ENCODE results near the gene ZNF764. TPM values are rescaled to one million over a fixed set of nuclear protein-coding genes. Genes with fewer than 3 reads are reported as not detected.

Gene ZNF764
- total RNA-seq, 1 experiment from 2014 or later = 7.0 TPM

DNA sequence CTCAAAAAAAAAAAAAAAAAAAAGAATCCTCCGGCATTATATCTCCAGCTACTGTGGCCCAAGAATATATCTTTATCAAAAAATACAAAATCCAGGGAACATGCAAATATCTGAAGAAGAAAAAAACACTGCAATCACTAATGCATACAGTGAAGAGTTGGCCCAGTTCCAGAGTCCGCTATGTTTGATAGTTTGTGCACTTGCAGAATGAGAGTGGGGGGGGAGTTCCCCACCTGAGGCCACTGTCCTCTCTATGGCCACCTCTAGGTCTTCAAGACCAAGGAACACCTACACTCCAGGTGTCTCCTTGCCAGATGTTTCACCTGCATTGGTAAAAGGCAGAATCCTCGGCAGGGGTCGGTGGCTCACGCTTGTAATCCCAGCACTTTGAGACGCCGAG, 23.3 kb upstream of the ZNF764 start:
- peaks cover 22% of the 10 kb centered on the region for H3K36me3 ChIP-seq (ENCODE audit: insufficient read depth, low read length)

DNA sequence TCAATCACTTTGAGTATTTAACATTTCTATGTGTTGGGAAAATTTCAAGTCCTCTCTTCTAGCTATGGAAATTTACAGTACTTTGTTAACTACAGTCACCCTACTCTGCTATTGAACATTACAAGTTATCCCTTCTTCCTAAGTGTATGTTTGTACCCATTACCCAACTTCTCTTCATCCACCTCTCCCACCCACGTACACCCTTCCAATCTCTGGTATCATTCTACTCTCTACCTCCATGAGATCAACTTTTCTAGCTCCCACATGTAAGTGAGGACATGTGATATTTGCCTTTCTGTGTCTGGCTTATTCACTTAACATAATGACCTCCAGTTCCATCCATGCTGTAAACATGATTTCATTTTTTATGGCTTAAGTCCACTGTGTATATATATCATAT, 16.5 kb upstream of the ZNF764 start:
- no peak overlapping the region for H3K4me3 ChIP-seq (ENCODE audit: low read length)
- H3K36me3 ChIP-seq (ENCODE audit: insufficient read depth, low read length) = peaks cover 4% of the 10 kb centered on the region; the same call in 1 of the 2 replicates
- H3K9ac ChIP-seq (ENCODE audit: low read length) = no peak overlapping the region
- no peaks in the 10 kb centered on the region for H4K20me1 ChIP-seq (ENCODE audit: insufficient read depth, low read depth, low read length)
- H3K27ac ChIP-seq (ENCODE audit: low read length) = no peak overlapping the region
- no peaks in the 10 kb centered on the region for H3K9me2 ChIP-seq (replicated peaks; ENCODE audit: insufficient read depth, low read length)
- H3K4me1 ChIP-seq (ENCODE audit: low read length) = peaks cover 23% of the 10 kb centered on the region
- H3K4me2 ChIP-seq (ENCODE audit: low read depth, low read length, poor library complexity, severe bottlenecking) = no peak overlapping the region
- H2AFZ ChIP-seq (ENCODE audit: low read length) = no peak overlapping the region
- no peak for DNase-seq
- H3K9me3 ChIP-seq (ENCODE audit: low read length) = no peaks in the 10 kb centered on the region
- peaks cover 16% of the 10 kb centered on the region for H3K79me2 ChIP-seq (ENCODE audit: low read length)
- no peaks in the 10 kb centered on the region for H3K27me3 ChIP-seq (ENCODE audit: low read length)

More for the DNA sequence above, 23.3 kb upstream of the ZNF764 start:
- H2AFZ ChIP-seq (ENCODE audit: low read length) = no peak overlapping the region
- H3K27ac ChIP-seq (ENCODE audit: low read length) = no peak overlapping the region
- H3K9me2 ChIP-seq (replicated peaks; ENCODE audit: insufficient read depth, low read length) = no peaks in the 10 kb centered on the region
- no peak overlapping the region for H3K4me2 ChIP-seq (ENCODE audit: low read depth, low read length, poor library complexity, severe bottlenecking)
- H3K4me3 ChIP-seq (ENCODE audit: low read length) = no peak overlapping the region
- no peaks in the 10 kb centered on the region for H3K9me3 ChIP-seq (ENCODE audit: low read length)
- no peaks in the 10 kb centered on the region for H4K20me1 ChIP-seq (ENCODE audit: insufficient read depth, low read depth, low read length)
- H3K27me3 ChIP-seq (ENCODE audit: low read length) = no peaks in the 10 kb centered on the region
- H3K4me1 ChIP-seq (ENCODE audit: low read length) = peaks cover 22% of the 10 kb centered on the region
- H3K79me2 ChIP-seq (ENCODE audit: low read length) = peaks cover 44% of the 10 kb centered on the region
- no peak for DNase-seq
- H3K9ac ChIP-seq (ENCODE audit: low read length) = no peak overlapping the region

DNA sequence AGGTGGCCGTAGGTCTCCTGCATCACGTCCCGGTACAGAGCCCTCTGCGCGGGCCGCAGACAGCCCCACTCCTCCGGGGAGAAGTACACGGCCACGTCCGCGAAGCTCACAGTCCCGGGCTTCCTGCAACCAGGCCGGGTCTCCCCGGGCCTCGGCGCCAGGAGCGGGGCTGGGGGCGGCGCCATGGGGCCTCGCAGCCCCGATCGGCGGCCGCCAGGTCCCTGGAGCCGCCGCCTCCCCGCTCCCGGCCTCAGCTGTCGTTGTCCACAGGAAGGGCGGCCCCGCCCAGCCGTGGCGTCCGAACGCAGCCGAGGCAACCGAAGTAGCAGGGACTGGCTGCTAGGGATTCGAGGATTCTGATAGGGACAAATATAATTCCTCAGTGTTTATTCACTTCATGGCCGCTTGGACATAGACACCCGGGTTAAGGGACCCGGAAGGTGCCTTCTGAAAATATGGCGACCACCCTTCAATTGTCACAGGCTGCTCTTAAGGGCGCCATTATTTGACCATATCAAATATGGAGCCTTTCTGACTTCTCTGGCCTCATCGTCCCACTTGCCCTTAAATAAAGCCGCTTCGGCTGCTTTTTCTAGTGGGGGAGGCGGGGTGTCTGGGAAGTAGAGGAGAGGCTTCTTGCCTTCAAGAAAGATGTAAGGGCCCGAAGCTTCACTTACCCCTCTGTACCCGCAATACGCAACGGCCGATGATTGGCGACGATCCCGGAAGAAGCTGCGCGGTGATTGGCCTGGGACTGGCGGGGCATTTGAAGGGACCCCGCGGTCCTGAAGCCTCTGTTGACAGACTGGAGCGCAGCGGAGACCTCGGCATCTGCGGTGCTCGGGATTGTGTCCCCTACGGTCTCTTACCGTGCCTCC, 13.5 kb upstream of the ZNF764 start, which contains the start of gene ZNF688:
Gene ZNF688 (minus strand): TSS at position 270 of the 878 bp plus-strand sequence. CDS start 85 bp downstream, at position 185.
- H3K36me3 ChIP-seq (ENCODE audit: insufficient read depth, low read length) = no peaks in the 10 kb centered on the region
- peak within 1 kb of the TSS; percentile 79 for H3K27ac ChIP-seq (ENCODE audit: low read length)
- no peaks in the 10 kb centered on the region for H3K27me3 ChIP-seq (ENCODE audit: low read length)
- DNase-seq = peak; percentile 99
- H3K4me2 ChIP-seq (ENCODE audit: low read depth, low read length, poor library complexity, severe bottlenecking) = peak within 1 kb of the TSS; percentile 85
- H4K20me1 ChIP-seq (ENCODE audit: insufficient read depth, low read depth, low read length) = no peaks in the 10 kb centered on the region
- H3K9ac ChIP-seq (ENCODE audit: low read length) = peak within 1 kb of the TSS; percentile 86
- H3K4me1 ChIP-seq (ENCODE audit: low read length) = peaks cover 23% of the 10 kb centered on the region
- peak within 1 kb of the TSS; percentile 82 for H3K4me3 ChIP-seq (ENCODE audit: low read length)
- no peaks in the 10 kb centered on the region for H3K9me3 ChIP-seq (ENCODE audit: low read length)
- peak within 1 kb of the TSS; percentile 85 for H2AFZ ChIP-seq (ENCODE audit: low read length)
- H3K9me2 ChIP-seq (replicated peaks; ENCODE audit: insufficient read depth, low read length) = no peaks in the 10 kb centered on the region
- H3K79me2 ChIP-seq (ENCODE audit: low read length) = peaks cover 14% of the 10 kb centered on the region

DNA sequence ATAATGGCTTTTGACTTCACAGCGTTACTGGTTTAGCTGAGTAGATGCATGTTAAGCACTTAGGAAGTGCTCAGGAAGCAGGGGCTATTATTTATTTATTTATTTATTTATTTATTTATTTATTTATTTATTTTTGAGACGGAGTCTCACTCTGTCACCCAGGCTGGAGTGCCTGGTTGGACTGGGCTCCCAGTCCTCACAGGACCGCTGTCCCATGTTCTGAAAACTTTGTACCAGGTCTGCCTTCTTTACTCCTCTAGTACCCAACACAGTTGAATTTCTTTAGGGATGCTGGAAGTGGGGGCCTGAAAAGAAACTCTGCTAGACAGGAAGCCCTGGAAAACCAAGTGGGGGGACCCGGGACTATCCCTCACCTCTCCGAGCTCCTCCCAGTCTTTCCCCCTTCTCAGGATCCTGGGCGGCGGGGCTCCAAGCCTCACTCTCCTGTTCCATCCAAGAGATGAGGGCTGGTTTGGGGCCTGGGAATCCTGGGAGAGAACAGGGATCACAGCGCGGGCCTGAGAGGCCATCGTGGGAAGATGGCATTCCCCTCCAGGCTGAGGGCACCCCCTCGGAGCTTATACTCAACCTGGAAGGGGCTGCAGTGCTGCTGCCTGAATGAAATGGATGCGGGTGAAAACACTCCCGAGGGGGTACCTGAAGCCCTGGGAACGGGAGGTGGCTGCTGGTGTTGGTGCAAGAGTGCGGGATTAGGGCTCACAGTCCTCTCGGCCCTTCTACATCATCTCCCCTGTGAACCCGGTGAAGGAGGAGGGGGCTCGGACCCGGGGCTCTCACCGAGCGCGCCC, 12.7 kb upstream of the ZNF764 start:
- H4K20me1 ChIP-seq (ENCODE audit: insufficient read depth, low read depth, low read length) = no peaks in the 10 kb centered on the region
- no peaks in the 10 kb centered on the region for H3K36me3 ChIP-seq (ENCODE audit: insufficient read depth, low read length)
- H3K4me2 ChIP-seq (ENCODE audit: low read depth, low read length, poor library complexity, severe bottlenecking) = peak overlapping the region; percentile 85
- H3K9me3 ChIP-seq (ENCODE audit: low read length) = no peaks in the 10 kb centered on the region
- H3K9ac ChIP-seq (ENCODE audit: low read length) = peak overlapping the region; percentile 86
- H3K4me1 ChIP-seq (ENCODE audit: low read length) = peaks cover 23% of the 10 kb centered on the region
- H3K4me3 ChIP-seq (ENCODE audit: low read length) = peak overlapping the region; percentile 82
- no peak for DNase-seq
- H2AFZ ChIP-seq (ENCODE audit: low read length) = peak overlapping the region; percentile 85
- no peaks in the 10 kb centered on the region for H3K27me3 ChIP-seq (ENCODE audit: low read length)
- H3K9me2 ChIP-seq (replicated peaks; ENCODE audit: insufficient read depth, low read length) = no peaks in the 10 kb centered on the region
- peak overlapping the region; percentile 79 for H3K27ac ChIP-seq (ENCODE audit: low read length)
- peaks cover 14% of the 10 kb centered on the region for H3K79me2 ChIP-seq (ENCODE audit: low read length)

DNA sequence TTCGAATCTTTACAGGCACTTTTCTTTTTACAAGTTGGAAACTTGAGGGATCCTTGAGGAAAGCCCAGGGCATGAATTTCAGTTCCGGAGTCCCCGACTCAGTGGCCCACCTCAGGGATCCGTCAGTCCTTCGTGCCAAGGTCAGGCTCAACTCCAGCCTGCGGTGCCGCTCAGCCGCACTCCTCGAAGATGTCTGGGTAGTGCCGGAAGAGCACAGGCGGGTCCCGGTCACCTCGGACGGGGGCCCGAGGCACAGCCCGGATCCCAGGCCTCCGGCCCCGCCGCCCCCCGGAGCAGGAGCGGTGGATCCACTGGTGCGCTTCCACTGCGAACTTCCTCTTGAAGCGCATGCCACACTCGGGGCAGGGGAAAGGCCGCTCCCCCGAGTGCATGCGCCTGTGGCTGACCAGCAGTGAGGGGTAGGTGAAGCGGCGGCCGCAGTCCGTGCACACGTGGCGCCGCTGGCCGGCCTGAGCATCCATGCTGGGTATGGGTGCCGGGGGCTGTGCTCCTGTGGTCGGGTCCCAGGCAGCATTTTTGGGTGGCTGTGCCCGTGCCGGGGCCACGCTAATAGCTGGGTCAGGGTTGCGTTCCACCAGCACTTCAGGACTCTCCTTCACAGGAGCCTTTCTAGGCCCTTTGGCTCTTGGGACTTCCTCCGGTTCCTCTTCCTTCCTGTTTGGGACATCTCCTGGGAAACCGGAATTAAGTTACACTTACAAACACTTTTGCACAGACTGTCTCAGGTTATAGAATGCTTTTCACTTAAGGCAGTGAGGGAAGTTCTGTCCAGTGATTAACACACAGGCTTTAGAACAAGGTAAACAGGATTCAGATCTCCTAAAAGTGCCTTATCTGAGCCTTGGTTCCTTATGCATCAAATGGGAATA, 11.8 kb upstream of the ZNF764 start:
- peak overlapping the region; percentile 85 for H3K4me2 ChIP-seq (ENCODE audit: low read depth, low read length, poor library complexity, severe bottlenecking)
- H3K4me1 ChIP-seq (ENCODE audit: low read length) = peaks cover 20% of the 10 kb centered on the region
- H3K27ac ChIP-seq (ENCODE audit: low read length) = no peak overlapping the region
- no peaks in the 10 kb centered on the region for H3K9me3 ChIP-seq (ENCODE audit: low read length)
- no peaks in the 10 kb centered on the region for H3K27me3 ChIP-seq (ENCODE audit: low read length)
- H2AFZ ChIP-seq (ENCODE audit: low read length) = no peak overlapping the region
- H4K20me1 ChIP-seq (ENCODE audit: insufficient read depth, low read depth, low read length) = no peaks in the 10 kb centered on the region
- no peaks in the 10 kb centered on the region for H3K36me3 ChIP-seq (ENCODE audit: insufficient read depth, low read length)
- DNase-seq = no peak
- no peaks in the 10 kb centered on the region for H3K9me2 ChIP-seq (replicated peaks; ENCODE audit: insufficient read depth, low read length)
- no peak overlapping the region for H3K4me3 ChIP-seq (ENCODE audit: low read length)
- H3K79me2 ChIP-seq (ENCODE audit: low read length) = peaks cover 10% of the 10 kb centered on the region
- no peak overlapping the region for H3K9ac ChIP-seq (ENCODE audit: low read length)

DNA sequence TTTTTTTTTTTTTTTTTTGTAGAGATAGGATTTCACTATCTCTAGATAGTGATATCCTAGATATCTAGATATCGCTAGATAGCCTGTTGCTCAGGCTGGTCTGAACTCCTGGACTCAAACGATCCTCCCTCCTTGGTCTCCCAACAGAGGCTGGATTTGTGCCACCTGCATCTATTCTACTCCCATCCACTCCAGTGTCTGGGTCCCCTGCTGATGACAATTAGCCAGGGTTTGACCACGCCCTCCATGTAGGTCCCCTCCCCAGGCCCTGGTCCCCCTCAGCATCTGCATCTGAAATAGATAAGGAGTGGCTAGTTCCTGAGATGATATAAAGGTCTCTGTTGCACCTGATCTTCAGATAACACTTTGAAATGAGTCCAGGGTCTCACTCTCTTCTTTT, 11.1 kb upstream of the ZNF764 start:
- Histone ChIP-seq H3K4me1 (ENCODE audit: low read length) (peaks cover 17% of the 10 kb centered on the region), H3K79me2 (ENCODE audit: low read length) (peaks cover 7% of the 10 kb centered on the region), H3K9me3 (ENCODE audit: low read length) (no peaks in the 10 kb centered on the region), H3K36me3 (ENCODE audit: insufficient read depth, low read length) (no peaks in the 10 kb centered on the region), H2AFZ (ENCODE audit: low read length) (no peak overlapping the region), H3K27ac (ENCODE audit: low read length) (no peak overlapping the region), H3K9me2 (replicated peaks; ENCODE audit: insufficient read depth, low read length) (no peaks in the 10 kb centered on the region), H4K20me1 (ENCODE audit: insufficient read depth, low read depth, low read length) (no peaks in the 10 kb centered on the region), H3K4me2 (ENCODE audit: low read depth, low read length, poor library complexity, severe bottlenecking) (no peak overlapping the region), H3K9ac (ENCODE audit: low read length) (no peak overlapping the region), H3K27me3 (ENCODE audit: low read length) (no peaks in the 10 kb centered on the region), H3K4me3 (ENCODE audit: low read length) (no peak overlapping the region)
- DNase-seq = no peak

DNA sequence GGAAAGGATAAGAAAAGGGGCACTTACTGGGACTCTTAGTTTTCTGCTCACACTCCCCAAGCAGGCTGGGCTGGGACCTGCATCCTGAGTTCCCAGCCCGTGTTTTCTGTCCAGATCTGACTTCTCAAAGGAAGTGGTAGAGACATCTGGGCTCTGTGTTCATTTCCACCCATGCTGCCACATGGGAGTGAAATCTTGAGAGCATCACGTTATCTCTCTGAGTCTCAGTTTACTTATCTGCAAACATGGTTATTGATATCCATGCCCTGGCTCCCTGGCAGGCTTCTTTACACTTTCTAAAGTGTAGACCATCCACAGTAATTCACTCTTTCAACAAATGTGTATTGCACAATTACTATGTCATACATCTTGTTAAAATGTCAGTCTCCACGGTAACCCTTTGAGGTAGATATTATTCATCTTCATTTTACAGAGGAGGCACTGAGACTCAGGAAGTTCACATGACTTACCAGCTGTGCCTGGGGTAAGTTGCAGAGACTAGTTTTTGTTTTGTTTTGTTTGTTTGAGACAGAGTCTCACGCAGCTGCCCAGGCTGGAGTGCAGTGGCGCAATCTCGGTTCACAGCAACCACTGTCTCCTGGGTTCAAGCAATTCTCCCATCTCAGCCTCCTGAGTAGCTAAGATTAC, 9.9 kb upstream of the ZNF764 start:
- H3K4me1 ChIP-seq (ENCODE audit: low read length) = peaks cover 12% of the 10 kb centered on the region
- no peak overlapping the region for H3K4me3 ChIP-seq (ENCODE audit: low read length)
- no peaks in the 10 kb centered on the region for H3K9me2 ChIP-seq (replicated peaks; ENCODE audit: insufficient read depth, low read length)
- H3K4me2 ChIP-seq (ENCODE audit: low read depth, low read length, poor library complexity, severe bottlenecking) = no peak overlapping the region
- H3K79me2 ChIP-seq (ENCODE audit: low read length) = peaks cover 3% of the 10 kb centered on the region
- H3K27ac ChIP-seq (ENCODE audit: low read length) = no peak overlapping the region
- H2AFZ ChIP-seq (ENCODE audit: low read length) = no peak overlapping the region
- H3K27me3 ChIP-seq (ENCODE audit: low read length) = no peaks in the 10 kb centered on the region
- H3K36me3 ChIP-seq (ENCODE audit: insufficient read depth, low read length) = no peaks in the 10 kb centered on the region
- no peaks in the 10 kb centered on the region for H3K9me3 ChIP-seq (ENCODE audit: low read length)
- no peak overlapping the region for H3K9ac ChIP-seq (ENCODE audit: low read length)
- DNase-seq = no peak
- H4K20me1 ChIP-seq (ENCODE audit: insufficient read depth, low read depth, low read length) = no peaks in the 10 kb centered on the region
